Pericardium fibroblast (primary cell): Measurements from ENCODE around the gene PPP1R15A. TPM values are rescaled to one million over a fixed set of nuclear protein-coding genes. Genes with fewer than 3 reads are reported as not detected.

ENCODE experiments used
- total RNA-seq: library from RNA; depleted of rRNA; stranded (reverse); fragments of >200 nt; gene quantifications from 2 replicates; pipeline ENCODE4 v1.2.3, GENCODE V29; 2015

The PPP1R15A gene
- 46.6 and 66.4 TPM in 2 replicates for total RNA-seq

DNA sequence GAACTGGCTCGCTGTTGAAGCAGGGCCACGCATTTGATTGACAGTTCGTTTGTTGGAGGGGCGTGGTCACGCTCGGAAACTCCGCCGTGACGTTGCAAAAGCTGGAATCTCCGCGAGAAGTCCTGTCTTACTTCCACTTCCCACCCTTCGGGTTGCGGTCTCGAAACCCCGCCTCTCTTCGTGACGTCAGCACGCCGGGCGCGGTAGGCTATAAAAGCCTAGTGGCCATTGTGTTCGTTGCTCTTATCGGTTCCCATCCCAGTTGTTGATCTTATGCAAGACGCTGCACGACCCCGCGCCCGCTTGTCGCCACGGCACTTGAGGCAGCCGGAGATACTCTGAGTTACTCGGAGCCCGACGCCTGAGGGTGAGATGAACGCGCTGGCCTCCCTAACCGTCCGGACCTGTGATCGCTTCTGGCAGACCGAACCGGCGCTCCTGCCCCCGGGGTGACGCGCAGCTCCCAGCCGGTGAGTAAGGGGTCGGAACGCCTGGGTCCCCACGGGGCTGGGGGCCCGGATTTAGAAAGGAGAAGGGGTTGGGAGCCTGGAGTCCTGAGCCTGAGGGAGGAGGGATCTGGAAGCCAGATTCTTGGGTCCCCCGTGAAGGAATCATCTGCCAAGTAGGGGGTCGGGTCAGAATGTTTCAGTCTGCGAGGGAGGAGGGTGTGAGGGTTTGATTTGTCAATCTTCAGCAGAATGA lies at the start of gene PPP1R15A:
PPP1R15A (plus strand) TSS at position 240 of the 702 bp plus-strand sequence. CDS start 813 bp downstream, outside the sequence.

DNA sequence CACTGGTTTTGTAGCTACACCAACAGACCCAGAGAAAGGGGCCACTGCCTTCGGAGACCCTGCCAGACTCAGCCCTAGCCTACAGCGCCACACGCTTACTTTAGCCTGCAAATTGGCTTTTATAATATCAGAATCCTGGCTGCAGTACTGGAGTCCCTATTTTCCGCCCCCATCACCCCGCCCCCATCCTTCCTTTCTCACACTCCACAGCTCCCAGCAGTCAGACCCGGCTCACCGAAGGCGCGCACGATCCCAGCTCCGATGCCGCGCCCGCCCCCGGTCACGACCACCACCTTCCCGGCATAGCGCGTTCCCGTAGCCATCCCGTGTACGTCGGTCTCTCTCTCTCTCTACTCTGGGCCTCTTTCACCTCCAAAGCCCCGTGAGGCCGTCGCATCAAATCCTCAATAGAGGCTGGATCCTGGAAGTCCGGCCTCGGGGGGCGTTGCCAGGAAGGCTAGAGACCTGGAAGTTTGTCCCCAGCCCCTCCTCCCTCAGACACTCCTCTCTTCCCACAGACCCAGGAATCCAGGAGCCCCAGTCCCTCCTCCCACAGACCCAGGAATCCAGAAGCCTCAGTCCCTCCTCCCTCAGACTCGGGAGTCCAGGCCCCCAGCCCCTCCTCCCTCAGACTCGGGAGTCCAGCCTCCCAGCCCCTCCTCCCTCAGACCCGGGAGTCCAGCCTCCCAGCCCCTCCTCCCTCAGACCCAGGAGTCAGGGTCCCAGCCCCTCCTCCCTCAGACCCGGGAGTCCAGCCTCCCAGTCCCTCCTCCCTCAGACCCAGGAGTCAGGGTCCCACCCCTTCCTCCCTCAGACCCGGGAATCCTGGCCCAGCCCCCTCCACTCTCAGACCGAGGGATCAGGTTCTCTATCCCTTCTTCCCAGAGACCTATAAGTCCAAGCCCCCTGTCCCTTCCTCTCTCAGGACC lies 35.9 kb upstream of the PPP1R15A start, which contains the start of gene HSD17B14:
HSD17B14 (minus strand) TSS at position 403 of the 929 bp plus-strand sequence; CDS start at position 323, 80 bp downstream.

DNA sequence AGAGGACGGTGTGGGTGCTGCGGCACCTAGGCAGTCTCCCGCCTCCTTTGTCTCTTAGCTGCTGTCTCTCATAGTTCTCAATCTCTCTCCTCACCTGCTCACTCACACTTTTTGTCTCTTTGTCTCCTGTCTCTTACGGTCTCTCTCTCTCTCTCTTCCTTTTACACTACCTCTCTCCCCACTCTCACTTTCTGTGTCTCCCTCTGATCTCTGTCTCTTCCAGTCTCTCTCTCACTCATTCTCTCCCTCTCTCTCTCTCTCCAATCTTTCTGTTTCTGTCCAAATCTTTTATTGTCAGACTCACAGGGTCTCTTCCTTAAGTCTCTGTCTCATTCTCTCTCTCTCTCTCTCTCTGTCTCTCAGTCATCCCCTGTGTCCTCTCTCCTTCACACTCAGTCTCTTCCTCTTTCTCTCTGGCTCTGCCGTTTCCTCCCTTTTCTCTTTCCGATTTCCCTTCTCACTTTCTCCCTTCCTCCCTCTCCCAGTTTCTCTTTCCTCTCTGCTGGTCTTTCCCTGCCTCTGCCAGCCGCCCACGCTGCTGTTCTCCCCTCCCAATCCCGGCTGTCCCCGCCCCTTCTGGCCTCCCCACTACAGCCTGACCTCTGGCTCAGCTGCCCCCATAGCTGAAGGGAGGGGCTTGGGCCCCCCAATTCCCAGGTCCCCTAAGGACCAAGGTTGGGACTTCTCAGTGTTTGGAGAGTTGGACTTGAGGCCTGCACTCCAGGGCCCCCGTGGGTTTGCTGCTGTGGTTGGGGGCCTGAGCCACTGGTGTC lies 3.9 kb upstream of the PPP1R15A start, which contains the start of gene PLEKHA4:
PLEKHA4 (minus strand) TSS at position 504 of the 773 bp plus-strand sequence. CDS start 997 bp downstream, outside the sequence.

DNA sequence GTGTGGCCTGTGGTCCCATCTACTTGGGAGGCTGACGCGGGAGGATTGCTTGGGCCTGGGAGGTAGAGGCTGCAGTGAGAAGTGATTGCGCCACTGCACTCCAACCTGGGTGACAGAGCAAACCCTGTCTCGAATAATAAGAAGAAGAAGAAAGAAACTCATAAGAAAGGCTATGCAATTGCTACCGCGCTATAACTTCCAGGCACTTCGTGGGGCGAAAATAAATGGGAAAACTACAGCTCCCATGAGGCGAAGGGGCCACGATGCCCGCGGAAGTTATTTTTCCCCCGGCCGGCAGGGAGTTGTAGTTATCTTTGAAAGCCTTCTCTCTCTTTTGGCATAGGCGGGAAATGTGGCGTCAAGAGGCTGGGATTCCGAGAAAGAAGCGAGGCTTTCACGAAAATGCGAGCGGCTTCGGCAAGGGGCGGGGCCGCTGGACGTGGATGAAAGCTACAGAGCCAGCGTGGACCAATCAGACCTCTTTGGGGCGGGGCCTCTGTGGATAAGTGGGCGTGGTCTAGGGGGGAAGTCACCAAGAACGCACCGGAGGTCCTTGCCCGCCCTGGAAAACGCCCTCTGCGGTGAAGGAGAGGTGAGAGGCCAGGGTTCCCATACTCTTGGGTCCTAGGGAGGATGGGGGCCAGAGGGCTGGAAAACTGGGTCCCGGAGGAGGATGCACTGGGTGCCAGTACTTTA lies 27.7 kb downstream of the PPP1R15A start, which contains the start of gene NUCB1:
NUCB1 (plus strand) TSS at position 532 of the 696 bp plus-strand sequence. CDS start 485 bp downstream, outside the sequence.

Other genes with a start within 250 kb of the PPP1R15A start
- 2.7 and 3.7 TPM in 2 replicates for gene DBP, start 235.0 kb upstream of the PPP1R15A start, total RNA-seq
- 2.5 and 2.6 TPM in 2 replicates for gene CA11, start 226.2 kb upstream of the PPP1R15A start, total RNA-seq
- 0.60 TPM in 1 of 2 replicates, not detected in the other for gene NTN5, start 199.4 kb upstream of the PPP1R15A start, total RNA-seq
- not detected in 2 replicates for gene FUT2, start 176.4 kb upstream of the PPP1R15A start, total RNA-seq
- gene MAMSTR, start 152.7 kb upstream of the PPP1R15A start, total RNA-seq, result 3.2 and 3.8 TPM in 2 replicates
- gene RASIP1, start 131.8 kb upstream of the PPP1R15A start, total RNA-seq, result 2.3 and 6.4 TPM in 2 replicates
- gene IZUMO1, start 125.5 kb upstream of the PPP1R15A start, total RNA-seq, result not detected in 2 replicates
- gene FUT1, start 119.8 kb upstream of the PPP1R15A start, total RNA-seq, result 0.17 and 1.8 TPM in 2 replicates
- gene FGF21, start 116.9 kb upstream of the PPP1R15A start, total RNA-seq, result not detected in 2 replicates
- gene BCAT2, start 61.4 kb upstream of the PPP1R15A start, total RNA-seq, result 55.0 and 59.9 TPM in 2 replicates
- 5.9 and 14.9 TPM in 2 replicates for gene HSD17B14, start 35.9 kb upstream of the PPP1R15A start, total RNA-seq
- gene PLEKHA4, start 3.8 kb upstream of the PPP1R15A start, total RNA-seq, result 10.3 and 28.0 TPM in 2 replicates
- gene TULP2, start 26.3 kb downstream of the PPP1R15A start, total RNA-seq, result 0.09 TPM in 1 of 2 replicates, not detected in the other
- gene NUCB1, start 27.9 kb downstream of the PPP1R15A start, total RNA-seq, result 322 and 497 TPM in 2 replicates
- gene DHDH, start 61.3 kb downstream of the PPP1R15A start, total RNA-seq, result 0.68 TPM in 1 of 2 replicates, not detected in the other
- gene BAX, start 82.5 kb downstream of the PPP1R15A start, total RNA-seq, result 74.8 and 110 TPM in 2 replicates
- 6,635 and 8,342 TPM in 2 replicates for gene FTL, start 92.9 kb downstream of the PPP1R15A start, total RNA-seq
- 39.2 and 79.2 TPM in 2 replicates for gene GYS1, start 120.9 kb downstream of the PPP1R15A start, total RNA-seq
- gene RUVBL2, start 121.5 kb downstream of the PPP1R15A start, total RNA-seq, result 100 and 106 TPM in 2 replicates
- gene LHB, start 144.7 kb downstream of the PPP1R15A start, total RNA-seq, result not detected in 2 replicates
- not detected in 2 replicates for gene CGB3, start 151.9 kb downstream of the PPP1R15A start, total RNA-seq
- gene CGB2, start 159.5 kb downstream of the PPP1R15A start, total RNA-seq, result not detected in 2 replicates
- not detected in 2 replicates for gene CGB1, start 164.5 kb downstream of the PPP1R15A start, total RNA-seq
- not detected in 2 replicates for gene CGB5, start 171.4 kb downstream of the PPP1R15A start, total RNA-seq
- gene CGB8, start 176.7 kb downstream of the PPP1R15A start, total RNA-seq, result not detected in 2 replicates
- gene CGB7, start 185.3 kb downstream of the PPP1R15A start, total RNA-seq, result 0.35 TPM in 1 of 2 replicates, not detected in the other
- 1.1 TPM in 1 of 2 replicates, not detected in the other for gene NTF4, start 192.4 kb downstream of the PPP1R15A start, total RNA-seq
- not detected in 2 replicates for gene KCNA7, start 200.3 kb downstream of the PPP1R15A start, total RNA-seq
- gene SNRNP70, start 213.0 kb downstream of the PPP1R15A start, total RNA-seq, result 109 and 117 TPM in 2 replicates
- gene LIN7B, start 241.9 kb downstream of the PPP1R15A start, total RNA-seq, result 9.8 and 12.3 TPM in 2 replicates
- gene C19orf73, start 246.7 kb downstream of the PPP1R15A start, total RNA-seq, result 3.2 and 12.3 TPM in 2 replicates
- gene PPFIA3, start 247.1 kb downstream of the PPP1R15A start, total RNA-seq, result 2.8 TPM in 2 replicates